Progenitor cell of endocrine pancreas (in vitro differentiated cells): ENCODE data around the gene RAP1B. TPM values are rescaled to one million over a fixed set of nuclear protein-coding genes. Genes with fewer than 3 reads are reported as not detected.
A peak's percentile ranks its signal among the peaks of the same experiment; 100 is the strongest.
"Not testable (repeated sequence)": the region's sequence is repeated elsewhere in the genome, so short reads cannot be mapped to it uniquely, and the experiment has no call there.

Source experiments
- DNase-seq: peaks from one replicate; pipeline ENCODE4 v3.0.0; 2021; ENCODE audit warnings: low spot score; ENCODE audit not compliant: unreplicated experiment
- H3K27ac Mint-ChIP-seq: 2 replicates; pipeline ENCODE4 v1.8.0; 2021; ENCODE audit warnings: mild to moderate bottlenecking, moderate library complexity, mixed read lengths
- H3K27me3 Mint-ChIP-seq: 2 replicates; pipeline ENCODE4 v1.8.0; 2021; ENCODE audit warnings: mixed read lengths
- H3K36me3 Mint-ChIP-seq: 2 replicates; pipeline ENCODE4 v1.8.0; 2022; ENCODE audit warnings: mixed read lengths; ENCODE audit not compliant: insufficient read depth
- H3K4me1 Mint-ChIP-seq: 2 replicates; pipeline ENCODE4 v1.8.0; 2021; ENCODE audit warnings: low read depth, mixed read lengths
- H3K4me3 Mint-ChIP-seq: 2 replicates; pipeline ENCODE4 v1.8.0; 2021; ENCODE audit warnings: low read depth, mild to moderate bottlenecking, moderate library complexity, mixed read lengths
- H3K9me3 Mint-ChIP-seq: 2 replicates; pipeline ENCODE4 v1.8.0; 2021; ENCODE audit warnings: low read depth, mixed read lengths
- total RNA-seq: library from RNA; stranded (reverse); gene quantifications from 2 replicates; pipeline ENCODE4 v1.2.1, GENCODE V29; 2021
- TF ChIP-seq, protein P1 (sequence below): fragments of 200-600 bp; sonication (generic); IDR thresholded peaks from one replicate; pipeline ENCODE4 v1.5.0; 2021; ENCODE audit warnings: antibody characterized with exemption, mild to moderate bottlenecking; ENCODE audit not compliant: unreplicated experiment

The RAP1B gene
- total RNA-seq, 1 donor from 2014 or later: 83.6 TPM

GRCh38 chr12:68673788-68674187, 63.1 kb downstream of the RAP1B start:
- no peaks in the 10 kb centered on the region for H3K27me3 Mint-ChIP-seq

GRCh38 chr12:68674376-68674775, 63.7 kb downstream of the RAP1B start:
- Mint-ChIP-seq H3K27me3 (no peaks in the 10 kb centered on the region), H3K36me3 (no peaks in the 10 kb centered on the region), H3K9me3 (no peaks in the 10 kb centered on the region), H3K4me3 (no peak overlapping the region), H3K27ac (no peak overlapping the region), H3K4me1 (no peaks in the 10 kb centered on the region)
- TF ChIP-seq, protein P1, sequence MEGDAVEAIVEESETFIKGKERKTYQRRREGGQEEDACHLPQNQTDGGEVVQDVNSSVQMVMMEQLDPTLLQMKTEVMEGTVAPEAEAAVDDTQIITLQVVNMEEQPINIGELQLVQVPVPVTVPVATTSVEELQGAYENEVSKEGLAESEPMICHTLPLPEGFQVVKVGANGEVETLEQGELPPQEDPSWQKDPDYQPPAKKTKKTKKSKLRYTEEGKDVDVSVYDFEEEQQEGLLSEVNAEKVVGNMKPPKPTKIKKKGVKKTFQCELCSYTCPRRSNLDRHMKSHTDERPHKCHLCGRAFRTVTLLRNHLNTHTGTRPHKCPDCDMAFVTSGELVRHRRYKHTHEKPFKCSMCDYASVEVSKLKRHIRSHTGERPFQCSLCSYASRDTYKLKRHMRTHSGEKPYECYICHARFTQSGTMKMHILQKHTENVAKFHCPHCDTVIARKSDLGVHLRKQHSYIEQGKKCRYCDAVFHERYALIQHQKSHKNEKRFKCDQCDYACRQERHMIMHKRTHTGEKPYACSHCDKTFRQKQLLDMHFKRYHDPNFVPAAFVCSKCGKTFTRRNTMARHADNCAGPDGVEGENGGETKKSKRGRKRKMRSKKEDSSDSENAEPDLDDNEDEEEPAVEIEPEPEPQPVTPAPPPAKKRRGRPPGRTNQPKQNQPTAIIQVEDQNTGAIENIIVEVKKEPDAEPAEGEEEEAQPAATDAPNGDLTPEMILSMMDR: no peak
- DNase-seq: no peak

More at GRCh38 chr12:68673788-68674187, 63.1 kb downstream of the RAP1B start:
- no peaks in the 10 kb centered on the region for H3K36me3 Mint-ChIP-seq
- no peaks in the 10 kb centered on the region for H3K9me3 Mint-ChIP-seq
- H3K4me1 Mint-ChIP-seq: no peaks in the 10 kb centered on the region
- no peak overlapping the region for H3K27ac Mint-ChIP-seq
- H3K4me3 Mint-ChIP-seq: no peak overlapping the region
- DNase-seq: no peak
- TF ChIP-seq, protein P1: no peak

GRCh38 chr12:68675101-68675842, 64.6 kb downstream of the RAP1B start:
- TF ChIP-seq, protein P1: no peak
- DNase-seq: no peak

GRCh38 chr12:68676854-68677253, 66.2 kb downstream of the RAP1B start:
- H3K27me3 Mint-ChIP-seq, DNase-seq, H3K36me3 Mint-ChIP-seq, H3K4me3 Mint-ChIP-seq, H3K9me3 Mint-ChIP-seq, H3K4me1 Mint-ChIP-seq, H3K27ac Mint-ChIP-seq: not testable (repeated sequence)

More at GRCh38 chr12:68675101-68675842, 64.6 kb downstream of the RAP1B start:
- Mint-ChIP-seq H3K4me1 (no peaks in the 10 kb centered on the region), H3K4me3 (no peak overlapping the region), H3K27ac (no peak overlapping the region), H3K27me3 (no peaks in the 10 kb centered on the region), H3K9me3 (no peaks in the 10 kb centered on the region), H3K36me3 (no peaks in the 10 kb centered on the region)

GRCh38 chr12:68686262-68686594, 75.5 kb downstream of the RAP1B start:
- Mint-ChIP-seq H3K4me1 (peaks cover 16% of the 10 kb centered on the region), H3K27ac (peak overlapping the region; percentile 98), H3K9me3 (no peaks in the 10 kb centered on the region), H3K27me3 (no peaks in the 10 kb centered on the region), H3K4me3 (peak overlapping the region; percentile 97), H3K36me3 (peaks cover 2% of the 10 kb centered on the region)
- TF ChIP-seq, protein P1: no peak
- DNase-seq: no peak
